ENCODE results near the gene FGFR1OP2.

- no peak for TF ChIP-seq POLR2A (IDR thresholded peaks at IDR 0.05)
- TF ChIP-seq CTCF (IDR thresholded peaks at IDR 0.05): no peak
- TF ChIP-seq POLR2AphosphoS5 (IDR thresholded peaks at IDR 0.05): no peak
These were observed 2.4 kb downstream of the FGFR1OP2 start for GRCh38 chr12:26940516-26941214.
